Measurements from ENCODE around the gene SDK2. TPM values are rescaled to one million over a fixed set of nuclear protein-coding genes. Genes with fewer than 3 reads are reported as not detected.

The SDK2 gene
- total RNA-seq, 4 donors from 2014 or later, result under 0.01 to 0.49 (median 0.08) TPM

DNA sequence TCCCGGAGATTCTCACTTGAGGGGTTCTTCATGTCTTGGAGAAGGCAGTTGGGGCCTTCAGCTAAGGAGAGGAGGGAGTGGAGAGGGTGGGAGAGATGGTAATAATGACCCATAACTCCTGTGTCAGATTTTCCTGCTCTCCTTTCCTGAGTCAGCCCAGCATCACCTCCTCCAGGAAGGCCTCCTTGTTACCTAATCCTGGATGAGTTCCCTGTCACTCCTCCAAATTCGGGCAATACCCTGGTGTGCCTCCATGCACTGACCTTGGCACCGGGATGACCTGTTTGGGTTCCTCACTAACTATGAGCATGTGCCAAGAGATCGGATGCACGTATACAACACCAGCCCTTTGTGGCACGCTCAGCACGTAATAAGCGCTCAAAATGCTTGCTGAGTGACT is 38.8 kb downstream of the SDK2 start:
- TF ChIP-seq CTCF (IDR thresholded peaks at IDR 0.05; ENCODE audit: low read depth), result no peak

- no peak for TF ChIP-seq CTCF (IDR thresholded peaks at IDR 0.05; ENCODE audit: low read depth)
Measured at GRCh38 chr17:73604476-73604875, 39.8 kb downstream of the SDK2 start.

- no peak for TF ChIP-seq CTCF (IDR thresholded peaks at IDR 0.05; ENCODE audit: low read depth)
Measured at GRCh38 chr17:73603971-73604370, 40.3 kb downstream of the SDK2 start.

- TF ChIP-seq CTCF (IDR thresholded peaks at IDR 0.05; ENCODE audit: low read depth), result no peak
Measured at GRCh38 chr17:73600103-73600871, 44.0 kb downstream of the SDK2 start.

DNA sequence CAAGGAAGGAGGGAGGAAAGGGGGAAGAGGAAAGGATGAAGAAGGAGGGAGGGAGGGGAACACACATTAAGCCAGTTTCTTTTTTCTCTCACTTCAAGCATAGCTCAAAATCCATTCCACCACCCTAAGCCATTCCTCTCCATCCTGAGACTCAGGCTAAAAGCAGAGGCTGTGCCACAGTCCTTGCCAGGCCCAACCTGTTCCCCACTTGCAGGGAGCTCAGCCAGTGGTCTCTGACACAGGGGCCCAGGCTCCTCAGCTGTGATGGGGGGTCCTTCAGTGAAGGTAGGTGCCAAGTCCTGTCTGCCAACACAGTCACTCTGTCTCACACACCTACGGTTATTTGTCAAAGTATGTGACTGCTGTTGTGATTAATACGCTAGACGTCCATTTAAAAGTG is 44.6 kb downstream of the SDK2 start:
- no peak for TF ChIP-seq CTCF (IDR thresholded peaks at IDR 0.05; ENCODE audit: low read depth)

DNA sequence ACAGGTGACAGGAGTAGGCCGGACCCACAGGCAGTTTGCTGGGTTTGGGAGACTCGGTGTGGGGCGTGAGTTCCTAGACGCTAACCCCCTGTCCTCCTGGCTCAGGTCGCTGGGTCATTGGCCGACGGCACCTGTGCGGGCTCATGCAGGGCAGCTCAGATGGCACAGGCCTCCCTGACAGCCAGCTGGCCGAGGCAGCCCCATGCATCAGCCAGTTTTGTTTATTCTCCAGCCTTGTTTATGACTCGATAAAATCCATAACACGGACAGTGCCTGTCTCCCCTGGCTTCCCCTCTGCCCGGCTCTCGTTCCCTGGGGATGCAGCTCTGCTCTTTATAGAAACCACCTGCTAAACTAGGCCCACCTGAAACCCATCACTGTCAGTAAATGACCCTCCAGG is 46.0 kb downstream of the SDK2 start:
- TF ChIP-seq CTCF (IDR thresholded peaks at IDR 0.05; ENCODE audit: low read depth), result no peak

- no peak for TF ChIP-seq CTCF (IDR thresholded peaks at IDR 0.05; ENCODE audit: low read depth)
Measured at GRCh38 chr17:73595931-73596330, 48.3 kb downstream of the SDK2 start.
